Vagina (tissue), 2 donors: ENCODE measurements around the gene LYL1.

ENCODE experiments used
- CTCF ChIP-seq, 3 experiments: fragments of 450-650 bp in 2 of 3; fragments of 200-600 bp in 1 of 3; sonication (generic) in 1 of 3; IDR thresholded peaks; one replicate each; pipeline ENCODE4 v1.5.1; 2017 to 2019; ENCODE audit warnings: antibody characterized with exemption in 3 of 3, mild to moderate bottlenecking in 2 of 3, moderate library complexity in 2 of 3
- POLR2A ChIP-seq, 2 donors: fragments of 450-650 bp; IDR thresholded peaks; one replicate each; pipeline ENCODE4 v1.6.1; 2017; ENCODE audit warnings: antibody characterized with exemption in 2 of 2, mild to moderate bottlenecking in 2 of 2, moderate library complexity in 2 of 2

GRCh38 chr19:13087295-13087694, 15.4 kb downstream of the LYL1 start:
- TF ChIP-seq POLR2A (IDR thresholded peaks at IDR 0.05) (no peak), CTCF (IDR thresholded peaks at IDR 0.05) (no peak)
